T-cell (primary cell): ENCODE results near the gene TSSK3. TPM values are rescaled to one million over a fixed set of nuclear protein-coding genes. Genes with fewer than 3 reads are reported as not detected.

ENCODE experiments used
- ATAC-seq, 4 experiments: fragments of 200-7000 bp in 3 of 4; fragments of 150-1000 bp in 1 of 4; cut with Tn5 transposase; replicated peaks in 1 of 4; 1 replicate in 3 of 4; 2 replicates in 1 of 4; pipeline ENCODE4 v1.10.0; 2021; ENCODE audit warnings: moderate library complexity in 3 of 4, mild to moderate bottlenecking in 2 of 4, moderate number of reproducible peaks in 1 of 4
- CTCF ChIA-PET, 2 donors: fragments of 300-600 bp; sonication (Branson Sonifier 250); formaldehyde crosslinking; loops; one replicate each; lab custom pipeline; 2022; ENCODE audit warnings: antibody characterized with exemption in 2 of 2; lab: Charles Lee
- POLR2A ChIA-PET, 2 donors: fragments of 300-600 bp; sonication (Branson Sonifier 250); formaldehyde crosslinking; loops; one replicate each; lab custom pipeline; 2022; ENCODE audit warnings: antibody characterized with exemption in 2 of 2; lab: Charles Lee
- DNase-seq, 35 experiments: peaks; one replicate each; pipeline versions ENCODE4 v3.0.0 to v3.0.0-alpha.2; 2013 to 2023
- H3K27ac ChIP-seq: one replicate; pipeline ENCODE4 v1.5.1; 2013; ENCODE audit warnings: low read length
- H3K27me3 ChIP-seq, 2 experiments: replicated peaks in 1 of 2; 1 replicate in 1 of 2; 2 replicates in 1 of 2; pipeline versions ENCODE4 v1.6.1 to v1.7.0; 2013; ENCODE audit warnings: low read length in 1 of 2, mixed read lengths in 1 of 2; ENCODE audit not compliant: control insufficient read depth in 2 of 2, insufficient read depth in 2 of 2; ENCODE audit errors: extremely low read depth in 1 of 2
- H3K36me3 ChIP-seq, 2 donors: 1 replicate in 1 of 2; 2 replicates in 1 of 2; pipeline versions ENCODE4 v1.6.1 to v1.7.0; 2013; ENCODE audit warnings: low read length in 1 of 2; ENCODE audit not compliant: control insufficient read depth in 2 of 2, insufficient read depth in 1 of 2; ENCODE audit errors: extremely low read depth in 1 of 2
- H3K4me1 ChIP-seq, 2 experiments: 1 replicate in 1 of 2; 2 replicates in 1 of 2; pipeline versions ENCODE4 v1.6.1 to v1.7.0; 2013; ENCODE audit warnings: low read length in 2 of 2, mixed read lengths in 1 of 2; ENCODE audit not compliant: insufficient read depth in 2 of 2, control insufficient read depth in 1 of 2; ENCODE audit errors: extremely low read depth in 1 of 2
- H3K4me3 ChIP-seq, 2 donors: 1 replicate in 1 of 2; 2 replicates in 1 of 2; pipeline versions ENCODE4 v1.5.1 to v1.7.0; 2013; ENCODE audit warnings: mild to moderate bottlenecking in 2 of 2, low read length in 1 of 2, moderate library complexity in 1 of 2; ENCODE audit not compliant: control insufficient read depth in 1 of 2; ENCODE audit errors: extremely low read depth in 1 of 2
- H3K9me3 ChIP-seq: 2 replicates; pipeline ENCODE4 v1.7.0; 2013
- H3K27ac Mint-ChIP-seq, 2 donors: one replicate each; pipeline ENCODE4 v1.8.0; 2020 to 2021; ENCODE audit warnings: mild to moderate bottlenecking in 2 of 2, mixed read lengths in 2 of 2
- H3K27me3 Mint-ChIP-seq, 2 donors: one replicate each; pipeline ENCODE4 v1.8.0; 2021 to 2022; ENCODE audit warnings: mixed read lengths in 2 of 2
- H3K36me3 Mint-ChIP-seq: one replicate; pipeline ENCODE4 v1.8.0; 2021; ENCODE audit warnings: mixed read lengths
- H3K4me1 Mint-ChIP-seq, 3 donors: one replicate each; pipeline ENCODE4 v1.8.0; 2020 to 2022; ENCODE audit warnings: mixed read lengths in 3 of 3, mild to moderate bottlenecking in 1 of 3
- H3K4me3 Mint-ChIP-seq, 3 donors: one replicate each; pipeline ENCODE4 v1.8.0; 2020 to 2022; ENCODE audit warnings: mild to moderate bottlenecking in 3 of 3, mixed read lengths in 3 of 3, moderate library complexity in 3 of 3
- H3K9me3 Mint-ChIP-seq, 3 donors: one replicate each; pipeline ENCODE4 v1.8.0; 2020 to 2022; ENCODE audit warnings: mixed read lengths in 3 of 3
- WGBS: methylation state at CpG from one replicate; pipeline ENCODE4 v1.1.5; 2013; ENCODE audit warnings: missing lambda C conversion rate; ENCODE audit not compliant: insufficient coverage; 5-methylcytosine and 5-hydroxymethylcytosine counted together
- total RNA-seq, 35 experiments: library from RNA in 6 of 35; stranded (reverse) in 6 of 35; fragments of 120-200 nt in 1 of 35; gene quantifications; one replicate each; pipeline versions ENCODE4 v1.2.1 to v1.2.4 and lab custom pipeline; 2013 to 2026

TSSK3 gene
- total RNA-seq, 5 donors from 2014 or later (not counting 1 experiment from before 2014, with no cell fraction given): 0.65 to 4.3 (median 2.3) TPM; not detected in 1

- Histone ChIP-seq H3K36me3 (no peaks in the 10 kb centered on the region), H3K27ac (no peak overlapping the region), H3K4me1 (peaks cover 3 to 11% of the 10 kb centered on the region in 2 experiments), H3K27me3 (peaks cover 0 to 5% of the 10 kb centered on the region in 2 experiments), H3K4me3 (no peak overlapping the region), H3K9me3 (no peaks in the 10 kb centered on the region)
- Mint-ChIP-seq H3K27ac (no peak overlapping the region), H3K4me3 (no peak overlapping the region), H3K36me3 (no peaks in the 10 kb centered on the region), H3K27me3 (no peaks in the 10 kb centered on the region), H3K9me3 (no peaks in the 10 kb centered on the region), H3K4me1 (peaks cover 4 to 17% (median 4%) of the 10 kb centered on the region in 3 donors)
- WGBS: 71% methylated on average over 2 of the region's 4 CpGs
- DNase-seq (no peak), ATAC-seq (no peak)
- ChIA-PET CTCF (interaction anchor here (0.5 to 1.5 kb wide), 4 partner anchors 11 to 1073 kb away, joined by 3 to 4 read pairs (median 4); no protein-coding TSS in a partner anchor), POLR2A (no interaction called here)
Measured at GRCh38 chr1:32399843-32400242, 37.5 kb downstream of the TSSK3 start.

GRCh38 chr1:32400876-32401631, 38.7 kb downstream of the TSSK3 start:
- ChIA-PET POLR2A (interaction anchor here (0.5 to 0.7 kb wide), 4 partner anchors 12 to 211 kb away, joined by 3 to 5 read pairs (median 4); no protein-coding TSS in a partner anchor), CTCF (interaction anchor here (0.6 to 1.5 kb wide), 15 partner anchors 10 to 1675 kb away, joined by 3 to 7 read pairs (median 3); no protein-coding TSS in a partner anchor)
- Mint-ChIP-seq H3K27me3 (no peaks in the 10 kb centered on the region), H3K27ac (no peak overlapping the region), H3K36me3 (no peaks in the 10 kb centered on the region), H3K4me1 (peaks cover 0 to 5% (median 0%) of the 10 kb centered on the region in 3 donors), H3K4me3 (no peak overlapping the region), H3K9me3 (no peaks in the 10 kb centered on the region)
- no peak overlapping the region for H3K27ac ChIP-seq
- 43% methylated on average over 11 of the region's 13 CpGs for WGBS
- H3K36me3 ChIP-seq: no peaks in the 10 kb centered on the region
- H3K4me1 ChIP-seq: peaks cover 0 to 5% of the 10 kb centered on the region in 2 experiments
- no peaks in the 10 kb centered on the region for H3K9me3 ChIP-seq
- DNase-seq (peak in 31 of 35 experiments; percentile 6 to 67 (median 24)), ATAC-seq (peak; percentile 40 to 73 (median 62))
- H3K4me3 ChIP-seq: no peak overlapping the region
- peaks cover 0 to 5% of the 10 kb centered on the region in 2 experiments for H3K27me3 ChIP-seq

- no peak for ATAC-seq
- CTCF ChIA-PET: interaction anchor here in 1 of 2 donors (2.4 kb wide), 1 partner anchor 11 kb away, joined by 7 read pairs; the partner anchor contains the start of gene BSDC1
Measured at GRCh38 chr1:32404946-32405345, 42.6 kb downstream of the TSSK3 start.

DNA sequence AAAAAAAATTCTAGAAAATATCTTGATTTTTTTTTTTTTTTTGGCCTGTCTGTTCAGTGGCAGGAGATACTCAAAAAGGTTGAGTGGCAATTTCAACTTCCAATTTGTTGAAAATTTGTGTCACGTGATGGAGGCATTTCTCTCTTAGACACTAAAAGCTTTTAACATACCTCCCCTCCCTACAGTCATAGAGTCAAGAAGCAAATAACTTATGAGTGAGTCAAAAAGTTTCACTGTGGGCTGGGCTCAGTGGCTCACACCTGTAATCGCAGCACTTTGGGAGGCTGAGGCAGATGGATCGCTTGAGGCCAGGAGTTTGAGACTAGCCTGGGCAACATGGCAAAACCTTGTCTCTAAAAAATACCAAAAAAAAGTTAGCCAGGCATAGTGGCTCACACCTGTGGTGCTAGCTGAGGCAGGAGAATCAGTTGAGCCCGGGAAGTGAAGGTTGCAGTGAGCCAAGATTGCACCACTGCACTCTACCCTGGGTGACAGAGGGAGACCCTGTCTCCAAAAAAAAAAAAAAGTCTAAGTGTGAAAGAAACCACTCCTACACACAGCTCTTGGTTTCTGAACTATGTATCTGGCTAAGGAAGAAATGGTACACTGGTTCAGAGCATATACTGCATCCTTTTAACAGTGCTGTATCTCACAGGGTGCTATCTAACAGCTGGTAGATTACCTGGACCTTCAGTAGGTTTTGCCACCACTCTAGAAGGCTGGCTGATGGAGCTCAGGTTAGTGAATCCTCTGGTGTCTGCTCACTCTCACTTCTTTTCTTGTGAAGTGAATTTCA, 43.5 kb downstream of the TSSK3 start:
- DNase-seq: no peak
- WGBS: no CpG with 5 or more reads among the region's 4 CpGs
- Mint-ChIP-seq H3K27me3 (no peaks in the 10 kb centered on the region), H3K36me3 (no peaks in the 10 kb centered on the region), H3K4me3 (no peak overlapping the region), H3K4me1 (peaks cover 0 to 2% (median 0%) of the 10 kb centered on the region in 3 donors), H3K27ac (no peak overlapping the region), H3K9me3 (no peaks in the 10 kb centered on the region)
- Histone ChIP-seq H3K27ac (no peak overlapping the region), H3K4me1 (peaks cover 0 to 4% of the 10 kb centered on the region in 2 experiments), H3K9me3 (no peaks in the 10 kb centered on the region), H3K36me3 (no peaks in the 10 kb centered on the region), H3K27me3 (peaks cover 0 to 4% of the 10 kb centered on the region in 2 experiments), H3K4me3 (no peak overlapping the region)
- POLR2A ChIA-PET: no interaction called here
- CTCF ChIA-PET: interaction anchor here (0.5 to 2.4 kb wide), 5 partner anchors 12 to 611 kb away, joined by 4 to 7 read pairs (median 4); partner anchors contain the start of gene BSDC1 (in 1 of the 2)
- ATAC-seq: no peak

More at GRCh38 chr1:32404946-32405345, 42.6 kb downstream of the TSSK3 start:
- DNase-seq: no peak
- Mint-ChIP-seq H3K9me3 (no peaks in the 10 kb centered on the region), H3K27ac (no peak overlapping the region), H3K36me3 (no peaks in the 10 kb centered on the region), H3K27me3 (no peaks in the 10 kb centered on the region), H3K4me1 (peaks cover 0 to 4% (median 0%) of the 10 kb centered on the region in 3 donors), H3K4me3 (no peak overlapping the region)
- H3K9me3 ChIP-seq: no peaks in the 10 kb centered on the region
- H3K4me1 ChIP-seq: peaks cover 0 to 5% of the 10 kb centered on the region in 2 experiments
- POLR2A ChIA-PET: no interaction called here
- H3K36me3 ChIP-seq: no peaks in the 10 kb centered on the region
- no peak overlapping the region for H3K4me3 ChIP-seq
- WGBS: no CpG with 5 or more reads among the region's 2 CpGs
- peaks cover 0 to 5% of the 10 kb centered on the region in 2 experiments for H3K27me3 ChIP-seq
- H3K27ac ChIP-seq: no peak overlapping the region

DNA sequence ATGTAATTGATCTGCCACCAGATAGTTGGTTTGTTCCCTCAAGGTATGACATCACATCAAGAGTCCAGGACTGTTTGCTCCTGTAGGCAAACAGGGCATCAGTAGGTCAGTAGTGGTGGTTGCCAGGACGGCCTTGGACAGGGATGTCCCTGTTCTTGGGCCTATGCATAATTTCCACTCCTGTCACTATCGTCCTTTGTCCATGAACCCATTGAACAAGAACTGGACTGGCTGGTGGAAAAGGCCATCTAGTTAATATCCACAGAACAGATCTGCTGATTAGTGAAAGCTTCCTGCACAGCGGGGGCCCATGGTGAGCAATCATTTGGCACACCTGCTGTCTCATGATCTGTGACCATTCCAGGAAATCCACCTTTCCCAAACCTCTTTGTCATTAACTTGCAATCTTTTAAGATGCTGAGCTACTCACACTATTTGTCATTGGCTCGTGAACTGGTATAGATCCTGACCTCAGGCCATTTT, 44.3 kb downstream of the TSSK3 start:
- no peak for DNase-seq
- no peak overlapping the region for H3K27ac Mint-ChIP-seq
- peaks cover under 1 to 4% of the 10 kb centered on the region in 2 donors for H3K27me3 Mint-ChIP-seq
- no peak for ATAC-seq
- H3K4me3 ChIP-seq: no peak overlapping the region
- ChIA-PET POLR2A (no interaction called here), CTCF (interaction anchor here in 1 of 2 donors (2.4 kb wide), 1 partner anchor 12 kb away, joined by 7 read pairs; the partner anchor contains the start of gene BSDC1)
- H3K4me1 ChIP-seq: no peaks in the 10 kb centered on the region
- WGBS: 75% methylated on average over 2 of the region's 4 CpGs
- no peaks in the 10 kb centered on the region for H3K4me1 Mint-ChIP-seq
- no peaks in the 10 kb centered on the region for H3K9me3 ChIP-seq
- no peak overlapping the region for H3K27ac ChIP-seq
- H3K4me3 Mint-ChIP-seq: no peak overlapping the region
- H3K36me3 Mint-ChIP-seq: no peaks in the 10 kb centered on the region
- H3K9me3 Mint-ChIP-seq: no peaks in the 10 kb centered on the region
- H3K36me3 ChIP-seq: no peaks in the 10 kb centered on the region
- no peaks in the 10 kb centered on the region for H3K27me3 ChIP-seq

DNA sequence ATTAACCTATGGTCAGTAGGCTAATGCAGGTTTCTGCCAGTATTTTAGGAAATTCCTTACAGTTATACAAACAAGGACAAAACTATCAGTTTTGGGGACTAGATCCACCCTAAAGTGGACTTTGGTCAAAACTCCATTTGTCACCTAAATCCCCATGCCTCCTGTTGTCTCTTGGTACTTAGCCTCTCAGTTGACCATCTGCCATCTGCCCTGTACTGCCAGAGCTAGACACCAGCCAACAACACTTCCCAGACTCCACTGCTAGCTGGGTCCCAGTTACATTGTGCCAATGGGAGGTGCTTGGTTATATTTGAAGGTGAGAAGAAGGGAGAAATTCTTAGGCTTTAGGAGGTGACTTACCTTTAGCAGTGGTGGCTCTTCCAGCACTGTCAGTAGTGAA, 48.9 kb downstream of the TSSK3 start:
- H3K36me3 Mint-ChIP-seq: no peaks in the 10 kb centered on the region
- no peak for ATAC-seq
- Histone ChIP-seq H3K4me3 (no peak overlapping the region), H3K36me3 (no peaks in the 10 kb centered on the region), H3K27me3 (peaks cover 0 to 3% of the 10 kb centered on the region in 2 experiments), H3K9me3 (no peaks in the 10 kb centered on the region), H3K27ac (no peak overlapping the region), H3K4me1 (no peaks in the 10 kb centered on the region)
- H3K27ac Mint-ChIP-seq: no peak overlapping the region
- DNase-seq: no peak
- ChIA-PET CTCF (interaction anchor here (0.6 to 1.7 kb wide), 4 partner anchors 9 to 747 kb away, joined by 3 to 7 read pairs (median 4); no protein-coding TSS in a partner anchor), POLR2A (interaction anchor here in 1 of 2 donors (0.5 kb wide), 1 partner anchor 68 kb away, joined by 6 read pairs; no protein-coding TSS in a partner anchor)
- peaks cover 2 to 4% (median 2%) of the 10 kb centered on the region in 3 donors for H3K4me1 Mint-ChIP-seq
- peaks cover 8 to 14% of the 10 kb centered on the region in 2 donors for H3K27me3 Mint-ChIP-seq
- no peaks in the 10 kb centered on the region for H3K9me3 Mint-ChIP-seq
- no peak overlapping the region for H3K4me3 Mint-ChIP-seq
